Measurements from ENCODE around the gene PSMF1.
"Not testable (repeated sequence)": the region's sequence is repeated elsewhere in the genome, so short reads cannot be mapped to it uniquely, and the experiment has no call there.

Gene PSMF1

DNA sequence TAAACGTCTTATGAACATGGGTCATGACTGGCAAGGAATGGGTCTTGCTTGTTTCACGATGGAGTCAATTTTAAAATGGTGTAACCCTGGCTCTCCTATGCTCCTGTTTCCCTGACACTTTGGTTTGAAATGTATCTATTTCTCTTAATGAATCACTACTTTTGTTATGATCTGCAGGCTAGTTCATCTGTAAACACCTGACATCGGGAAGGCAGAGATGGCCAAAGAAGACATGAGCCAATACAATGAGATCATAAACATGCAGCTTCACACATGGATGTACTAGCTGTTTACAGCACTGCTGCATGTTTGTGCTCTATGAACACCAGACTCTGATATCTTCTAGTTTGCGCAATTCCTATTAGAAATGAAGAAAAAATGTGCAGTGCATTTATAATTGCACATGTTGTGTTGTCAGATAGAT lies 96.4 kb downstream of the PSMF1 start:
- Histone ChIP-seq H3K36me3 (ENCODE audit: insufficient read depth, low read length) (no peaks in the 10 kb centered on the region), H3K9ac (ENCODE audit: low read depth, low read length) (no peak overlapping the region), H3K9me3 (ENCODE audit: control insufficient read depth, insufficient read depth, low read length) (no peaks in the 10 kb centered on the region), H3K4me1 (ENCODE audit: insufficient read depth, low read length) (peaks cover 12% of the 10 kb centered on the region)

GRCh38 chr20:1215386-1216170 lies 97.2 kb downstream of the PSMF1 start:
- H3K9ac ChIP-seq (ENCODE audit: low read depth, low read length): no peak overlapping the region
- H3K4me1 ChIP-seq (ENCODE audit: insufficient read depth, low read length): peaks cover 12% of the 10 kb centered on the region
- H3K9me3 ChIP-seq (ENCODE audit: control insufficient read depth, insufficient read depth, low read length): no peaks in the 10 kb centered on the region
- H3K36me3 ChIP-seq (ENCODE audit: insufficient read depth, low read length): no peaks in the 10 kb centered on the region

DNA sequence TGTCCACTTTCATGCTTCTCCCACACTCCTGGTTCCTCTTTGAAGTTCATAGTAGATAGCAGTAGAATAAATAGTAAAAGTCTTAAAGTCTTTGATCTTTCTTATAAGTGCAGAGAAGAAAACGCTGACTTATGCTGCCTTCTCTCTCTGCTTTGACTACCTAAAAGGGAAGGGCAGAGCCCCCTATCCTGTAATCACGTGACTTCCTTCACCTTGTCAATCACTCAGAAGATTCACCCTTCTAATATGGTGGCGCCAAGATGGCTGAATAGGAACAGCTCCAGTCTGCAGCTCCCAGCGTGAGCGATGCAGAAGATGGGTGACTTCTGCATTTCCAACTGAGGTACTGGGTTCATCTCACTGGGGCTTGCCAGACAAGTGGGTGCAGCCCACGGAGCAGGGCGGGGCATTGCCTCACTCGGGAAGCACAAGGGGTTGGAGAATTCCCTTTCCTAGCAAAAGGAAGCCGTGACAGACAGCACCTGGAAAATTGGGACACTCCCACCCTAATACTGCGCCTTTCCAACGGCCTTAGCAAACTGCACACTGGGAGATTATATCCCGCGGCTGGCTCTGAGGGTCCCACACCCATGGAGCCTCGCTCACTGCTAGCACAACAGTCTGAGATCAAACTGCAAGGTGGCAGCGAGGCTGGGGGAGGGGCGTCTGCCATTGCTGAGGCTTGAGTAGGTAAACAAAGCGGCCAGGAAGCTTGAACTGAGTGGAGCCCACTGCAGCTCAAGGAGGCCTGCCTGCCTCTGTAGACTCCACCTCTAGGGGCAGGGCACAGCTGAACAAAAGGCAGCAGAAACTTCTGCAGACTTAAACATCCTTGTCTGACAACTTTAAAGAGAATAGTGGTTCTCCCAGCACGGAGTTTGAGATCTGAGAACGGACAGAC lies 98.4 kb downstream of the PSMF1 start:
- not testable (repeated sequence) for H3K9ac ChIP-seq (ENCODE audit: low read depth, low read length); H3K9me3 ChIP-seq (ENCODE audit: control insufficient read depth, insufficient read depth, low read length); H3K36me3 ChIP-seq (ENCODE audit: insufficient read depth, low read length)

More for the DNA sequence above, 98.4 kb downstream of the PSMF1 start:
- peaks cover 12% of the 10 kb centered on the region for H3K4me1 ChIP-seq (ENCODE audit: insufficient read depth, low read length)

Measured in ES-I3 (cell line).